Fibroblast of skin of left quadriceps (primary cell): Measurements from ENCODE around the gene PPY.
A peak's percentile ranks its signal among the peaks of the same experiment; 100 is the strongest.
"Not testable (repeated sequence)": the region's sequence is repeated elsewhere in the genome, so short reads cannot be mapped to it uniquely, and the experiment has no call there.

Experiments
- DNase-seq, 2 experiments: peaks; one replicate each; pipeline ENCODE4 v3.0.0-alpha.2; 2013; ENCODE audit warnings: low read depth in 2 of 2

The PPY gene

GRCh38 chr17:43932357-43932756 is 9.9 kb downstream of the PPY start:
- DNase-seq = no peak

GRCh38 chr17:43931062-43931571 is 11.2 kb downstream of the PPY start:
- no peak for DNase-seq

GRCh38 chr17:43928609-43929008 is 13.7 kb downstream of the PPY start:
- DNase-seq = no peak

- not testable (repeated sequence) for DNase-seq
These were observed 14.3 kb downstream of the PPY start for GRCh38 chr17:43927929-43928328.

GRCh38 chr17:43927060-43927864 is 15.0 kb downstream of the PPY start:
- DNase-seq = no peak

GRCh38 chr17:43924558-43924957 is 17.7 kb downstream of the PPY start:
- DNase-seq = no peak

- no peak for DNase-seq
These were observed 21.7 kb downstream of the PPY start for GRCh38 chr17:43920500-43921095.

- DNase-seq = no peak
These were observed 24.3 kb downstream of the PPY start for GRCh38 chr17:43918026-43918389.

GRCh38 chr17:43917348-43918025 is 24.8 kb downstream of the PPY start:
- DNase-seq = no peak

- DNase-seq = no peak
These were observed 25.3 kb downstream of the PPY start for GRCh38 chr17:43917016-43917347.

GRCh38 chr17:43916385-43916784 is 25.9 kb downstream of the PPY start:
- DNase-seq = no peak

GRCh38 chr17:43915559-43915958 is 26.7 kb downstream of the PPY start:
- no peak for DNase-seq

GRCh38 chr17:43914451-43914850 is 27.8 kb downstream of the PPY start:
- DNase-seq = no peak

GRCh38 chr17:43913584-43913983 is 28.7 kb downstream of the PPY start:
- no peak for DNase-seq

GRCh38 chr17:43912635-43913304 is 29.5 kb downstream of the PPY start:
- no peak for DNase-seq

- DNase-seq = no peak
These were observed 30.4 kb downstream of the PPY start for GRCh38 chr17:43911904-43912303.

GRCh38 chr17:43909537-43910231 is 32.6 kb downstream of the PPY start:
- no peak for DNase-seq

- peak; percentile 46 to 51 for DNase-seq
These were observed 34.1 kb downstream of the PPY start for GRCh38 chr17:43907998-43908721.

- peak; percentile 41 to 45 for DNase-seq
These were observed 34.8 kb downstream of the PPY start, which contains the start of gene MPP2 for GRCh38 chr17:43907425-43907981. TSS of gene MPP2 (minus strand) at chr17:43907536. CDS start at chr17:43904460, 3,076 bp downstream.

- DNase-seq = no peak
These were observed 35.3 kb downstream of the PPY start for GRCh38 chr17:43906951-43907424.
